HG03280 (cell line): ENCODE data around the gene NBPF15.
"Not testable (repeated sequence)": the region's sequence is repeated elsewhere in the genome, so short reads cannot be mapped to it uniquely, and the experiment has no call there.

Experiments
- ATAC-seq: cut with Tn5 transposase; IDR thresholded peaks from one replicate; pipeline ENCODE4 v1.9.1; 2021; ENCODE audit warnings: mild to moderate bottlenecking, moderate library complexity; ENCODE audit not compliant: unreplicated experiment

Gene NBPF15, protein sequence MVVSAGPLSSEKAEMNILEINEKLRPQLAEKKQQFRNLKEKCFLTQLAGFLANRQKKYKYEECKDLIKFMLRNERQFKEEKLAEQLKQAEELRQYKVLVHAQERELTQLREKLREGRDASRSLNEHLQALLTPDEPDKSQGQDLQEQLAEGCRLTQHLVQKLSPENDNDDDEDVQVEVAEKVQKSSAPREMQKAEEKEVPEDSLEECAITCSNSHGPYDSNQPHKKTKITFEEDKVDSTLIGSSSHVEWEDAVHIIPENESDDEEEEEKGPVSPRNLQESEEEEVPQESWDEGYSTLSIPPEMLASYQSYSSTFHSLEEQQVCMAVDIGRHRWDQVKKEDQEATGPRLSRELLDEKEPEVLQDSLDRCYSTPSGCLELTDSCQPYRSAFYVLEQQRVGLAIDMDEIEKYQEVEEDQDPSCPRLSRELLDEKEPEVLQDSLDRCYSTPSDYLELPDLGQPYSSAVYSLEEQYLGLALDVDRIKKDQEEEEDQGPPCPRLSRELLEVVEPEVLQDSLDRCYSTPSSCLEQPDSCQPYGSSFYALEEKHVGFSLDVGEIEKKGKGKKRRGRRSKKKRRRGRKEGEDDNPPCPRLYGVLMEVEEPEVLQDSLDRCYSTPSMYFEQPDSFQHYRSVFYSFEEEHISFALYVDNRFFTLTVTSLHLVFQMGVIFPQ

DNA sequence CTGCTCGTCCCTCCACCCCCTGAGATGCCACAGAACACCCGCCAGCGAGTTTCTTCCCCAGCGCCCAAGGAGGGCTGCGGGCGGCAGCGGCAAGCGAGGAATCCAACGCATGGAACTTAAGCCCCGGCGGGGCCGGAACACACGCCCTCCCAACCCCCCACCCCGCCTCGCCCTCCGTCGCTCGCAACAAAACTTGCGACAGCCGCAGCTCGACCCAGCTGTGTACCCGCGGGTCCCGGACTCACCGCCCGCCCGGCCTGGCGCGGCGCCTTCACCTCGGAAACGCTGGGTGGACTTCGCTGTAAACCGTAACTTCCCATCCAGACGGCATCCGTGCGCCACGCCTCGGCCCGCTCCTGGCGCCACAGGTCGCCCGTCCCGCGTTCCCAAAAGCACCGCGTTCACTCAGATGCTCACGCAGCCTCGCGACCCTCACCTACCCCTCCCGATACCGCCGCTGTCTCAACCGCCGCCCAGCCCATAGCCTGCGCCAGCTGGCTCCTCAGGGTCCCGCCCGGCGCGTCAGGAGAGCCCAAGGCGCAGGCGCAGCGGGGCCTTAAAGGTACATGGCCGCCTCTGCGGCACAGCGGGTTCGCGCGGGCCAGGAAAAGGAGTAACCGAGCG, at the start of gene NBPF15:
Gene NBPF15 (minus strand): TSS at position 534 of the 624 bp plus-strand sequence. CDS start 21,666 bp downstream, outside the sequence.
- ATAC-seq = peak; percentile 92

DNA sequence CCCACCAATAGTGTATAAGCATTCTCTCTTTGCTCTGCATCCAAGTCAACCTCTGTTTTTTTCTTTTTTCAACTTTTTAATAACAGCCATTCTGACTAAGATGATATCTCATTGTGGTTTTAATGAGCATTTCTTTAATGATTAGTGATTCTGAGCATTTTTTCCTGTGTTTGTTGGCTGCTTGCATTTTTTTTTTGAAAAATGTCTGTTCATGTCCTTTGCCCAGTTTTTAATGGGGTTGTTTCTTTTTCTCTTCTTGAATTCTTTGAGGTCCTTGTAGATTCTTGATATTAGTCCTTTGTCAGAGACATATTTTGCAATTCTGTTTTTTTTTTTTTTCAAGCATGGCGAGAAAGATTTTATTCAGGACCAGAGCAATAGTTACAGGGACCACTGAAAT, 35.0 kb upstream of the NBPF15 start:
- not testable (repeated sequence) for ATAC-seq

DNA sequence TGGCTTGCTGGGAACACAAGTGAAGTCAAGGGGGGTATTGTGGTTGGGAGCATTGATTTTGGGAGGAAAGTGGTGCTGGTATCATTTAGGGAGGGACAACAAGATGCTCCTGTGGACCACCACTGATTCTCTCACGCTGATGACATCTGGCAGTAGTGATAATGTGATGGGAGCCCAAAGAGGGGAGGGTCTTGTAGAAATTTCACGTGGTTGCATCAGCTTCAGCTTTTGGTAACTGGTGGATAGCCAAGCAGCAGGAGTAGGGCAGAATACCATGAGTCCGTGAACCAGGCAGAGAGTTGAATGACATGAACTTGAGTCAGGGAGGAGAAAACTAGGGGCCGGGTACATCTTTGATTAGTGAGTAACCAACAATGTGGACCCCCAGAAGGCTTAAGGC, 32.7 kb upstream of the NBPF15 start:
- ATAC-seq = not testable (repeated sequence)

DNA sequence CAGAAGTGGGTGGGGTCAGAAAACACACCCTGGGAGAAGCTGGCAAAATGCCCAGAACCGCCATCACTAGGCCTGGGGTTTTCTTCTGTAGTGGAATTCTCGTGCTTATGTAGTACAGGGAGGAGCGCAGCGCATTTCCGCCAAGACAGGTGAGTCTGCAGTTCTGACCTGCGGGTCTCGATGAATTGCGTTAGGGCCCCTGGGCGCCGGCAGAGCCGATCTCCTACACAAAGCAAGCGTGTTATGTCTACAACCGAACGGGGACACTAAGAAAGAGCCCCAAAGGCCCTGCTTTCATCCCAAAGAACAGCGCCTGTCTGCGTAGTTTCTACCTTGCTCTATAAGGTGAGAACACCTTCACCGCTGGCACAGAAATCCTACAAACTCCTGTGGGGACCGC, 28.9 kb upstream of the NBPF15 start:
- not testable (repeated sequence) for ATAC-seq

DNA sequence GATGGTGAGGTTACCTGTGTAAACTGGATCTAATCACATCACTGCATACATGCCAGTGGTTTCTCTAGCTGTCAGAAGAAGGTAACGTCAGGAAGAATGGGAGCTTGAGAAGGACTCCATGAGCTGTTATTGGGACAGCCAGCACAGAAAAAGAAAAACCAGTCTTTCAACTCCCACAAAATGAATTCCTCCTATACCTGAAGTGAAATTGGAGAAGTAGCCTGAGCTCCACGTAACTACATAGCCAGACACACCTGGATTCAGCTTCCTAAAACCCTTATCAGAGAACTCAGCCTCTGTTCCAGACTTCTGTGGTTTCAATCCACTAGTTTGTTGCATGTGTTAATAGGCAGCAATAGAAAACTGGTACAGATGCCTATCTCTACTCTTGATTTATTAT, 25.5 kb upstream of the NBPF15 start:
- not testable (repeated sequence) for ATAC-seq

DNA sequence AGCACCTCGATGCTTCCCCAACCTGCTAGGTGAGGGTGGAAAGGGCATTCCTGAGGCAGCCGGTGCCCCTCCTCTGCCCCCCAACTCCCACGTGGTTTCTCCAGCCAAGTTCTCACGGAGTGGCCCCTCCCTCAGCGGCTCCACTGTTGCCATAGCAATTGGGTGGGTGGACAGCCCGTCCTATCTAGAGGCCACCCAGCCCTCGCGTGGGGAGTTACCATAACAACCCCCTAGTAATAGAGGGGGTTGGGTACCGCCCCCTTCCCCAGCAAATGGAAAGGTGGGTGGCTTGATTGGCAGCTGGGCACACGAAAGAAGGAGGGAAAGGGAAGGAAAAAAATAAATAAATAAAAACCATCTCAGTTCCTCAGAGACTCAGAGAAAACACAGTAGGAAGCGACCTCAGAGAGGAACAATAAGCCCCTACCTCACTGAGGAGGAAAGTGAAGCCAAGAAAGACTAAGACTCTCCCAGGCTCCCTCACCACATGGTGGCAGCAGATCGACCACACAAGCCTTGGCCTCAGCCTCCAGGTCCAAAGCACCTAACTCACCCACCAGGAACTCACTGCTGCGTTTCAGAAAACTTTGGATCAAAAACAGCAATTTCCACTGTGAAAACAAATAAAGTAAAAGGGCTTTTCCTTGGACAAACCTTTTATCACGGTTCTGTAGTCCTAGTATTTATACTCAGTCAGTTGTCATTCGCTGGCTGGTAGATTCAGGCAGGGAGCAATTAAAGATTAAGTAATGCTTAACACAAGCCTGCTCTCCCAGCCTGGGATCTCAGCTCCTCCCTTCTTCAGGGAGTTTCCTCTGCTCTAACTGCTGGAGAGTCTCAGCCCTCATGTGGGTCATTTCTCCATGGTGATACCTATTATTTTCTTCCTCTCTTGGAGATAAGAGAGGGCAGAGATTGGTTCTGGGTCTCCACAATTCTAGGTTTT, 23.9 kb upstream of the NBPF15 start:
- not testable (repeated sequence) for ATAC-seq

DNA sequence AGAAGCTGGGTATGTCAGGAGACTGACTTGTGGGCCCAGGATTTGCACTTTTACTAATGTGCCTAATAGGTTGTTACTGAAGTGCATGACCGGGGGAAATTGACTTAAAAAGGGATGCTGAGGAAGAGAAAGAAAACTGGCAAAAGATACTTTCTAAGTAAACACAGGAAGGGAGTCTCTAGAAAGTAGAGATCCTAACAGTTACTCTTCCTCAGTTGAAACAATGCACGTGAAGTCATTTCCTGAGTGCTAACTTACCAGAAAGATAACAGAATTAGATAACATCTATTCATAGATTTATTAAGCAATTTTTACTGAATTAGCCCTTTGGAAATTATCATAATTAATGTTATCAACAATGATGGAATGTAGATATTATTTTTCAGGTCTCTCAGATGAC, 12.4 kb upstream of the NBPF15 start:
- ATAC-seq = not testable (repeated sequence)

DNA sequence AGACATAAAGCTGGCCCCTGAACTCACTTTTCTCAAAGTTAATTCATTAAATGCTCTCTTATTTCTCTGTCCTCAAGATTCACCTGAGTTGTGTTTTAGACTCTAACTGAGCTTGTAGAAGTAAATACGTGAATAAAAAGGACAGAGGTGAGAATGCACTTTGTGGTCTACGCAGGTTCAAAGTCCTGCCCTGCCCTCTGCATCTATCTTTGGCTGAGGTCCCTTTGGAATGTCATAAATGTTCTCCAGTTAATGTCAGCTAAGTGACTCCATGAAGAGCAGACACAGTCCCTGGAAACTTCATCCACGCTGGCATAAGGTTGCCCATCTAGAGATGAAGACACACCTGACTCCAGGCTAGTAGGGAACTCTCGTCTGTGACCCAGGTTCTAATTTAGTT, 10.0 kb upstream of the NBPF15 start:
- not testable (repeated sequence) for ATAC-seq

DNA sequence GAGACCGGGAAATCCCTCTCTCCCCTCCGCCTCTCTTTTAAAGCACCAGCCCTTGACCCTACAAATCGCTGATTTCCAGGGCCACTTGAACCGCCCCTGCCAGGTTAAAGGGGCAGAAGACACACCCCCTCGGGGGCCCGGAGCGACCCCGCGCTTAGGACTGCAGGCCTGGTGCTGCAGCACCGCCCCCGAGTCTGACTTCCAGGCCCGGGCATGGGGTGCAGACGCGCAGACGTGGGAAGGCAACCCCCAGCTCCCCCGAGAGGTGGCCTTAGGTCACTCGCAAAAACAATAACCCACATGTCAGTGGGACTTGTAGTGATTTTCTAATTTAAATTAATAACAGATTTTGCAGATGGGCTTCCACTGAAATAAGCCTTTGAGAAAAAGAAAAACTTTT, 309 bp upstream of the NBPF15 start:
- not testable (repeated sequence) for ATAC-seq

DNA sequence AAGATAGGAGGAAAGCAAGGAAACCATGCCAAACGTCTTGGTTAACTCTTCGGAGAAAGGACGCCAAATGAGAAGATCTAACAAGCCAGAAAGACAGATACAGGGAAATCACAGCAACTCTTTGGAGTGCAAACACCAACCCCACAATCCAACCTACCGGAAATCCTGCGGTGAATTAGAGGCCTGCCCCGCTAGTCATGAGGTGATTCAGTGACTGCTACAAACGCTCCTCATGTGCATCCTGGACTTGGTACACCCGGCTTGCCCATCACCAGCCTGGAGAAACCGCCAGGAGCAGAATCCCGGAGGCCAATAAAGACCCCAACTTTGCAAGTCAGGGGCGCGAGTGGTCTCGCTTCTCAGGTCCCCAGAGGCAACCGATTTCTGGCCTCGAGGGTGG, 783 bp downstream of the NBPF15 start:
- ATAC-seq = peak; percentile 30

DNA sequence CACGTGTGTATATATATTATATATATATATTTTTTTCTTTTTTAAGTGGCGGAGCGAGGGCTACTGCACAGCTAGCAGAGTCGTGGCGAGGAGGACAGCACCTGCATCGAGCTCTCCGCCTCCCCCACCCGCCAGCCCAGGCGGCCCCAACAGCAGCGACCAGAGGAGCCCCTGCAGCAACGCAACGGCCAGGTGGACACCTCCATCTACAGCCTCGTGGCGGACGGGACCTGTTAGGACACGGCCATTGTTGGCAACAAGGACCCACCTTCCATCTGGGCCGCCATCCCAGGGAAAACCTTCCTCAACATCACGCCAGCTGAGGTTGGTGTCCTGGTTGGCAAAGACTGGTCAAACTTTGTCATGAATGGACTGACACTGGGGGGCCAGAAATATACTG, 19.1 kb downstream of the NBPF15 start:
- not testable (repeated sequence) for ATAC-seq

DNA sequence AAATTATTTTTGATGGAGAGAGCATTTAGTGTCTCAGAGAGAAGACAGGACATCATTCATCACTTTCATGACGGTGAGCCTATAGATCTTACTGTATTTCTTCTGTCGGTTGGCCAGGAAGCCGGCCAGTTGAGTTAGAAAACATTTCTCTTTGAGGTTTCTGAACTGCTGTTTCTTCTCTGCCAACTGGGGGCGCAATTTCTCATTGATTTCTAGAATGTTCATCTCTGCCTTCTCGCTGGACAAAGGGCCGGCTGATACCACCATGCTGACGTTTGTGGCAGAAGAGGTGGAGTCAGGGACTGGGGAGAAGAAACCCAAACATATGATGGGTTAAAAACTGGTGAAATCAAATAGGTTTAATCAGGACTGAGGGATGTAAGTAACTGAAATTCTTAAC, 21.7 kb downstream of the NBPF15 start:
- ATAC-seq = not testable (repeated sequence)

DNA sequence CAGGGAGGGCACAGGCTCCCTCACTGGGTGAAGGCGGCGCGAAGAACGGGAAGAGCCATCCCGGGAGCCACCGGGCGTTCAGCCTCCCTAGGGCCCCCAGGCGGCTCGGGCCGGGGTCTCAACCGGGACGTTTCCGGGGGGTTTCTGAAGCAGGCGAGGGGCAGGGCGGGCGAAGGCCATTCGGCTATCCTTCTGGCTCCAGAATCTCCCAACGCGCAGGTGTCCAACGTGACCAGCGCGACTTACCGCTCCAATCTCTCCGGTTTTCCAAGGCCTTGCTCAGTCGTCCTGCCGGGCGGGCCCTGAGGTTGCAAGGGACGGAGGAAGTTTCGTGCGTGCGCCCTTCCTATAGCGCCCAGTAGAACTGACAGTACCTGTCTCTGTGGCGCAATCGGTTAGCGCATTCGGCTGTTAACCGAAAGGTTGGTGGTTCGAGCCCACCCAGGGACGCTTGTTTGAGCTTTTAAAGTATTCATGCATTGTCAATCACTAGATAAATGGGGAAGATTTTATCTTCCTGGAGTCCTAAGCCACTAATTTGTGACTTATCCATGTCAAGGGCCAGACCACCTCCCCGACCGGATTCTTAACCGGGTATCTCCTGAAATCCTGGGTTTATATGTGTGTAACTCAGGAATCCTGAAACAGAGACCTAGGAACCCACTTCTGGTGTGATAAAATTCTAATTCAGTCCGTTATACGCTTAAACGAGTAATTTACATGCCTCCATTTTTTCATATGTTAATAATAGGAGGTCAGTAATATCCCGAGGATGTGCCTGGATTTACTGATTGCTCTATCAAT, 42.4 kb downstream of the NBPF15 start:
- not testable (repeated sequence) for ATAC-seq

DNA sequence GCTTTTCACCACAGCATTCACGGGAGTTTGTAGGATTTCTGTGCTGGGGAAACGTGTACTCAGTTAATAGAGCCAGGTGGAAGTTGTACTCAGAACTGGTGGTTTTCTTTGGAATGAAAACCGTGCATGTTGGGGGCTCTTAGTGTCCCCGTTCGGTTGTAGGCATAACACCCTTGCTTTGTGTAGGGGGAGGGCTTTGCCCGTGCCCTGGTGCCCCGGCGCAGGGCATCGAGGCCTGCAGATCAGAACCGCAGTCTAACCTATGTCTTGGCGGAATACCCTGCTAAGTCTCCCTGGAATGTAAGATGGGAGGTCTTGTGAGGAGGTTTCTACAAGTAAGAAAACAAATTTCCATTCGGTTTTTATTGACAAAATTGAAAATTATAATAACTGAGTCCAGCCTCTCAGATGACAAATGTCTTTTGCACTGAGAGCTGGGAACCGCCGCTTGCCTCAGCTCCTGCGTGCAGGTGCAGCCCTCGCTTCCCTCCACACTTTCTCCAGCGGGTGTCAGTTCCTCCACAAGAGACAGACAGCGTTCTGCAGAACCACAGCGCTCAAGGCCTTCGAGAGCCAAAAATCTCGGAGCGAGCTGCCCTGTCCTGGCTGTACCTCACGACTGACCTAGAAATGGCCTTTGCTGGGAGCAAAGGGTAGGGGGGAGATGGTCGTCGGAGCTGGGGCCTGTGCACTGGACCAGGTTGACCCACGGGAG, 47.9 kb downstream of the NBPF15 start:
- not testable (repeated sequence) for ATAC-seq

DNA sequence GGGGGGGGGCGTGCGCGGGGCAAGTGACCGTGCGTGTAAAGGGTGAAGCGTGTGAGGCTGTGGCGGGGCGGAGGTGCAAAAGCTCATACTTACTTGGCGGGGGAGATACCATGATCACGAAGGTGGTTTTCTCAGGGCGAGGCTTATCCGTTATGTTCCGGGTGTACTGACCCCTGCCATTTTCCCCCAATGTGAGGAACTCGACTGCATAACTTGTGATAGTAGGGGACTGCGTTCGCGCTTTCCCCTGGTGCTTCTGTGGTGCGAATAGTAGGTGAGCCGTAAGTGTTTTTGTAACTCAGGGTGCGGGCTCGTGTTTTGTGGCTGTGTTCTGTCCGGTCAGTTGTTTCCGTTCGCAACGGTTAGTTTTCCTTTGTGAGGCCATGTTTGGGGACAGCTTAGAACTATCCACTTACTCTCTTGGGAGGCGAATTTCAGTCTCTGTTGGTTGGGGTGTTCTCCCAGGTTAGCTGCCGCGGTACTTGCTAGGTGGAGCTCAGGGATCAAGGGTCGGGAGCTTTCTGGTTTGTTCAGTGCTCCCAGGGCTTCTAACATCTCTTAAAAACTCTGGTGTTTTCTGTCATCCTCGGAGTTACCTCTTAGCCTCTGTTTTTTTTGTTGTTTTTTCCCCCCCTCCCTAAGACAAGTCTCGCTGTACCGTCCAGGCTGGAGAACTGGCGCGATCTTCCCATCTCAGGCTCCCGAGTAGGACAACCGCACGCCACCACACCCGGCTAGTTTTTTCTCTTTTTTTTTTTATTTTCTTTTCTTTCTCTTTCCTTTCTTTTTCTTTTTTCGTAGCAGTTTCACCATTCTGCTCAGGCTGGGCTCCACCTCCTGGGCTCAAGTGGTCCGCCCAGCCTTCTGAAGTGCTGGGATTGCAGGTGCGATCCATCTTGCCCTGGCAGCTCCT, 48.7 kb downstream of the NBPF15 start:
- peak; percentile 89 for ATAC-seq

DNA sequence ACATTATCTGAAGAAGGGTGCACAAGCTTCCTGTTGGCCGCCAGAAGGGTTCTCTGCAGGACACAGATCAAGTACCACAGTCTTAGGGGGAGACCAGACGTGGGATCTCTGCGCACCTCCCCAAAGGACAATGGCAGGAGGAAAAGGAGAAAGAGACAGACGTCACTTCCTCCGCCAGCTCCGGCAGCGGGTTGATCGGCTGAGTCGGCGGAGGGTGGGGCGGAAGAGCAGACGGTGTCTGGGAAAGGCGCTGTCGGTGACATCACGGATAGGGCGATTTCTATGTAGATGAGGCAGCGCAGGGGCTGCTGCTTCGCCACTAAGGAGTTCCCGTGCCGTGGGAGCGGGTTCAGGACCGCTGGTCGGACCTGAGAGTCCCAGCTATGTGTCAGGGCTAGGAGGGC, 49.4 kb downstream of the NBPF15 start:
- peak; percentile 53 for ATAC-seq

DNA sequence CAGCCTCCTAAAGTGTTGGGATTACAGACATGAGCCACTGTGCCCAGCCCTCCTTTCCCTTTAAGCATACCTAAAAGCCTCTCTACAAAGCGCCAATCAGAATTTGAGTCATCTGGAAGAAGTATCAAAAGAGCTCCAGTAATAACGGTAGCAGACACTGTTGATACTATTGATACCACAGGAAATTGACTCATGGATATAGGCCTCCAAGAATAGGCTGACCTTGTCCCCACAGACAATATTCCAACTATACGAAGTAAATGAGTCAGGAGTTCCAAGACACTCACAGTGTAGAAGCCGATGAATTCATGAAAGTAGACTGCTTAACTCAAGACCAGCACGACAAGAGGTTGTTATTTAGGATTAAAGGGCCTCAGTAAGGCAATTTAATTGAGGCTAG, 58.7 kb downstream of the NBPF15 start:
- ATAC-seq = not testable (repeated sequence)

DNA sequence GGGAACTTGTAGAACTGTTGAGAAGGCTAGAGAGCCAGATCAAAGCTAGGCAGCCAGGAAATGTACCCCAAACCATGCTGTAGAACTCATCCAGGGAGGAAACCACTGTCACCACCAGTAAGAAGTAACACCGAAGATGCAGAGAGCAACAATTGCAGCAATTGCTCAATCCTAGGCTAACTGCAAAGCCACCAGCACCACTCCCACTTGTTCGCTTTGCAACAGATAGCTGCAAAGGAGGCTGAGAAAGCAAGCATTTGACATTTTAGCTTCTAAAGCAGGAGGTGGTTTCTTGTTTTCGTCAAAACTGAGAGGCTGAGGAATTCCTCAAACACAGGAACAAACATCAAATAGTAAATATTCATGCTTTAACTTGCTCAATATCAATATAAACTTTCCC, 89.8 kb downstream of the NBPF15 start:
- not testable (repeated sequence) for ATAC-seq
